IMR-90 (cell line): ENCODE results near the gene JPH3. TPM values are rescaled to one million over a fixed set of nuclear protein-coding genes. Genes with fewer than 3 reads are reported as not detected.

Experiments
- ATAC-seq: fragments of 200-7000 bp; cut with Tn5 transposase; 2 replicates; pipeline ENCODE4 v1.9.1; 2020; ENCODE audit warnings: low read depth, mild to moderate bottlenecking, moderate library complexity
- BruUV-seq: library from RNA; stranded (reverse); fragments of 400-500 nt; replicated peaks from 2 replicates; lab custom pipeline; 2021; lab: Mats Ljungman, UMichigan
- CTCF ChIA-PET: fragments of 300-600 bp; formaldehyde crosslinking; extraction: SDS; loops from one replicate; lab custom pipeline; 2021; ENCODE audit warnings: antibody characterized with exemption; lab: Yijun Ruan, JAX
- POLR2A ChIA-PET: fragments of 300-600 bp; sonication (Branson Sonifier 250); formaldehyde crosslinking; loops from one replicate; lab custom pipeline; 2022; ENCODE audit warnings: antibody characterized with exemption; ENCODE audit not compliant: unreplicated experiment; lab: Charles Lee
- DNase-seq: peaks from one replicate; pipeline ENCODE4 v3.0.0; 2013
- H2AFZ ChIP-seq: replicated peaks from 2 replicates; pipeline ENCODE3; 2013; ENCODE audit warnings: low read length, mild to moderate bottlenecking; ENCODE audit not compliant: poor library complexity
- H2AK5ac ChIP-seq: 2 replicates; pipeline ENCODE4 v1.6.1; 2013; ENCODE audit warnings: low read depth, low read length, inconsistent platforms
- H2AK9ac ChIP-seq: replicated peaks from 2 replicates; pipeline ENCODE3; 2013; ENCODE audit warnings: mild to moderate bottlenecking, low read depth, low read length, moderate library complexity; ENCODE audit not compliant: poor library complexity
- H2BK120ac ChIP-seq: 2 replicates; pipeline ENCODE4 v1.6.1; 2013; ENCODE audit warnings: low read depth, low read length, inconsistent platforms
- H2BK15ac ChIP-seq: 3 replicates; pipeline ENCODE4 v1.6.1; 2013; ENCODE audit warnings: low read depth, low read length, inconsistent platforms
- H2BK20ac ChIP-seq: 2 replicates; pipeline ENCODE4 v1.6.1; 2013; ENCODE audit warnings: low read depth, mild to moderate bottlenecking, inconsistent platforms, low read length, moderate library complexity
- H2BK5ac ChIP-seq: 2 replicates; pipeline ENCODE4 v1.6.1; 2013; ENCODE audit warnings: mild to moderate bottlenecking, low read depth, low read length, inconsistent platforms; ENCODE audit not compliant: poor library complexity, severe bottlenecking
- H3K14ac ChIP-seq: replicated peaks from 2 replicates; pipeline ENCODE4 v1.6.1; 2013; ENCODE audit warnings: low read depth, low read length, inconsistent platforms
- H3K18ac ChIP-seq: 2 replicates; pipeline ENCODE4 v1.6.1; 2013; ENCODE audit warnings: low read depth, low read length, control low read depth
- H3K23ac ChIP-seq: 2 replicates; pipeline ENCODE4 v1.6.1; 2013; ENCODE audit warnings: low read depth, low read length, inconsistent platforms
- H3K27ac ChIP-seq: 2 replicates; pipeline ENCODE4 v1.5.1; 2013; ENCODE audit warnings: mild to moderate bottlenecking, control low read depth, low read length; ENCODE audit not compliant: insufficient read depth
- H3K27me3 ChIP-seq: 2 replicates; pipeline ENCODE4 v1.6.1; 2013; ENCODE audit warnings: low read length; ENCODE audit not compliant: control insufficient read depth, insufficient read depth
- H3K36me3 ChIP-seq: 2 replicates; pipeline ENCODE4 v1.6.1; 2013; ENCODE audit warnings: low read length, mixed read lengths; ENCODE audit not compliant: control insufficient read depth, insufficient read depth
- H3K4ac ChIP-seq: 2 replicates; pipeline ENCODE4 v1.6.1; 2013; ENCODE audit warnings: low read depth, low read length, inconsistent platforms
- H3K4me1 ChIP-seq: 2 replicates; pipeline ENCODE4 v1.6.1; 2013; ENCODE audit warnings: low read length, mixed read lengths; ENCODE audit not compliant: control insufficient read depth, insufficient read depth
- H3K4me2 ChIP-seq: 2 replicates; pipeline ENCODE4 v1.6.1; 2013; ENCODE audit warnings: low read depth, mild to moderate bottlenecking, control low read depth, low read length, moderate library complexity
- H3K4me3 ChIP-seq: 2 replicates; pipeline ENCODE4 v1.5.1; 2013; ENCODE audit warnings: low read depth, mild to moderate bottlenecking, control low read depth, low read length, moderate library complexity; ENCODE audit not compliant: insufficient read depth
- H3K56ac ChIP-seq: 2 replicates; pipeline ENCODE4 v1.6.1; 2013; ENCODE audit warnings: low read length, inconsistent platforms; ENCODE audit not compliant: insufficient read depth; ENCODE audit errors: extremely low read depth
- H3K79me1 ChIP-seq, 2 experiments: 2 replicates each; pipeline ENCODE4 v1.6.1; 2013; ENCODE audit warnings: low read length in 2 of 2, inconsistent platforms in 1 of 2, low read depth in 1 of 2
- H3K9ac ChIP-seq: 2 replicates; pipeline ENCODE4 v1.6.1; 2013; ENCODE audit warnings: low read depth, low read length, control low read depth
- H3K9me1 ChIP-seq: 2 replicates; pipeline ENCODE4 v1.6.1; 2013; ENCODE audit warnings: low read length, inconsistent platforms; ENCODE audit not compliant: insufficient read depth
- H3K9me3 ChIP-seq: 2 replicates; pipeline ENCODE4 v1.6.1; 2013; ENCODE audit warnings: low read length; ENCODE audit not compliant: control insufficient read depth, insufficient read depth
- H4K20me1 ChIP-seq: 2 replicates; pipeline ENCODE4 v1.6.1; 2013; ENCODE audit warnings: low read length, inconsistent platforms; ENCODE audit not compliant: insufficient read depth
- H4K5ac ChIP-seq: 2 replicates; pipeline ENCODE4 v1.6.1; 2013; ENCODE audit warnings: mild to moderate bottlenecking, low read depth, low read length, control low read depth
- H4K8ac ChIP-seq, 2 experiments: 2 replicates each; pipeline ENCODE4 v1.6.1; 2013; ENCODE audit warnings: low read depth in 2 of 2, low read length in 2 of 2, control low read depth in 1 of 2, inconsistent platforms in 1 of 2
- H4K91ac ChIP-seq: 2 replicates; pipeline ENCODE4 v1.6.1; 2013; ENCODE audit warnings: low read depth, low read length, inconsistent platforms; ENCODE audit not compliant: insufficient read depth
- BHLHE40 ChIP-seq: fragments of 150-350 bp; IDR thresholded peaks from 2 replicates; pipeline ENCODE4 v1.6.1; 2016; ENCODE audit warnings: mild to moderate bottlenecking, low read depth, low read length
- CEBPB ChIP-seq: IDR thresholded peaks from 2 replicates; pipeline ENCODE4 v1.6.1; 2012; ENCODE audit warnings: low read depth, low read length, improper control_type of control experiment
- CHD1 ChIP-seq: IDR thresholded peaks from 2 replicates; pipeline ENCODE4 v1.6.1; 2012; ENCODE audit warnings: low read depth, low read length, improper control_type of control experiment
- CTCF ChIP-seq: conservative IDR thresholded peaks from 2 replicates; pipeline ENCODE4 v1.5.1; 2012; ENCODE audit warnings: mild to moderate bottlenecking, low read depth, low read length, improper control_type of control experiment
- ELK1 ChIP-seq: fragments of 150-350 bp; IDR thresholded peaks from 2 replicates; pipeline ENCODE4 v1.6.1; 2016; ENCODE audit warnings: low read depth, mild to moderate bottlenecking, low read length, moderate library complexity, borderline replicate concordance
- FOS ChIP-seq: fragments of 150-350 bp; IDR thresholded peaks from 2 replicates; pipeline ENCODE4 v1.6.1; 2016; ENCODE audit warnings: low read depth, low read length
- MAFK ChIP-seq: IDR thresholded peaks from 2 replicates; pipeline ENCODE4 v1.6.1; 2012; ENCODE audit warnings: low read depth, low read length, improper control_type of control experiment
- MAZ ChIP-seq: IDR thresholded peaks from 2 replicates; pipeline ENCODE4 v1.6.1; 2012; ENCODE audit warnings: low read depth, mild to moderate bottlenecking, low read length, improper control_type of control experiment, moderate library complexity, borderline replicate concordance
- MXI1 ChIP-seq: IDR thresholded peaks from 2 replicates; pipeline ENCODE4 v1.6.1; 2012; ENCODE audit warnings: low read depth, mild to moderate bottlenecking, low read length, moderate library complexity, borderline replicate concordance
- POLR2A ChIP-seq: IDR thresholded peaks from 2 replicates; pipeline ENCODE4 v1.6.1; 2012; ENCODE audit warnings: mild to moderate bottlenecking, low read depth, low read length
- RAD21 ChIP-seq: IDR thresholded peaks from 2 replicates; pipeline ENCODE4 v1.6.1; 2012; ENCODE audit warnings: low read length, improper control_type of control experiment
- RCOR1 ChIP-seq: IDR thresholded peaks from 2 replicates; pipeline ENCODE4 v1.6.1; 2012; ENCODE audit warnings: mild to moderate bottlenecking, low read length, improper control_type of control experiment; ENCODE audit not compliant: insufficient replicate concordance
- RFX5 ChIP-seq: IDR thresholded peaks from 2 replicates; pipeline ENCODE4 v1.8.0; 2012; ENCODE audit warnings: low read depth, mild to moderate bottlenecking, low read length, moderate library complexity
- SMC3 ChIP-seq: fragments of 150-350 bp; IDR thresholded peaks from 2 replicates; pipeline ENCODE4 v1.6.1; 2016; ENCODE audit warnings: low read depth, mild to moderate bottlenecking, antibody characterized with exemption, low read length, moderate library complexity
- USF2 ChIP-seq: fragments of 150-350 bp; IDR thresholded peaks from 2 replicates; pipeline ENCODE4 v1.6.1; 2017; ENCODE audit warnings: mild to moderate bottlenecking, antibody characterized with exemption, low read length, low read depth
- WGBS, 2 experiments: methylation state at CpG; one replicate each; pipeline versions ENCODE4 v1.1.5 to v1.1.7; 2013; ENCODE audit warnings: missing lambda C conversion rate in 2 of 2; ENCODE audit not compliant: insufficient read length in 1 of 2; ENCODE audit errors: extremely low coverage in 2 of 2; 5-methylcytosine and 5-hydroxymethylcytosine counted together
- dilution Hi-C: fragments of 300-500 bp; cut with HindIII; formaldehyde crosslinking; loops from one replicate; pipeline ENCODE4 v1.14.3; 2018; ENCODE audit warnings: low sequenced_read_pairs; ENCODE audit not compliant: unreplicated experiment
- in situ Hi-C: fragments of 300-500 bp; cut with MboI; formaldehyde crosslinking; loops from 3 replicates; pipeline ENCODE4 v1.14.3; 2019; ENCODE audit warnings: low sequenced_read_pairs, inconsistent platforms, mixed read lengths
- intact Hi-C: fragments of 100-400 bp; cut with micrococcal nuclease; formaldehyde crosslinking; loops from 2 replicates; pipeline ENCODE4 v1.10.0; 2022
- polyA plus RNA-seq, 3 experiments: library from polyadenylated mRNA; depleted of rRNA; stranded (reverse); fragments of >200 nt; gene quantifications; 2 replicates each; pipeline ENCODE4 v1.2.3, GENCODE V29; 2012; ENCODE audit warnings: low replicate concordance in 1 of 3
- total RNA-seq: library from RNA; depleted of rRNA; stranded (reverse); fragments of >200 nt; gene quantifications from 2 replicates; pipeline ENCODE4 v1.2.3, GENCODE V29; 2012

The JPH3 gene
- total and polyA plus RNA-seq, 2 of the 4 experiments (the other 2 are of a cell fraction): 0.03 TPM; not detected in 1

GRCh38 chr16:87744750-87745514 lies 142.6 kb downstream of the JPH3 start:
- H3K23ac ChIP-seq: no peak overlapping the region
- no TSS peak for BruUV-seq
- no peak overlapping the region for H3K4me3 ChIP-seq
- H3K9me3 ChIP-seq: no peaks in the 10 kb centered on the region
- H3K36me3 ChIP-seq: peaks cover 40% of the 10 kb centered on the region
- H3K56ac ChIP-seq: no peak overlapping the region
- H3K18ac ChIP-seq: no peak overlapping the region
- dilution Hi-C loops: no loop called here
- intact Hi-C loops: no loop called here
- no peak overlapping the region for H3K4ac ChIP-seq
- H4K91ac ChIP-seq: no peak overlapping the region
- H3K9ac ChIP-seq: no peak overlapping the region
- in situ Hi-C loops: no loop called here
- no peak overlapping the region for H2BK15ac ChIP-seq
- no peak overlapping the region for H2BK5ac ChIP-seq
- no peak overlapping the region for H4K8ac ChIP-seq
- H2BK20ac ChIP-seq: no peak overlapping the region
- H3K27ac ChIP-seq: no peak overlapping the region
- peaks cover 11 to 33% of the 10 kb centered on the region in 2 experiments; a peak in 3 of 4 replicates for H3K79me1 ChIP-seq
- no peak overlapping the region for H2AK9ac ChIP-seq
- H3K14ac ChIP-seq: no peak overlapping the region
- 96% methylated on average over 16 of the region's 25 CpGs; no CpG with 5 or more reads in 1 of the 2 experiments for WGBS, 2 experiments
- H3K4me2 ChIP-seq: no peak overlapping the region
- ATAC-seq: no peak
- no peaks in the 10 kb centered on the region for H3K4me1 ChIP-seq
- H2BK120ac ChIP-seq: no peak overlapping the region
- no peak overlapping the region for H4K5ac ChIP-seq
- peaks cover 9% of the 10 kb centered on the region; the same call in 1 of the 2 replicates for H3K9me1 ChIP-seq
- ChIA-PET CTCF (interaction anchor here (0.6 to 0.7 kb wide), 2 partner anchors 102 to 807 kb away, joined by 3 to 6 read pairs; no protein-coding TSS in a partner anchor), POLR2A (no interaction called here)
- no peak overlapping the region for H2AFZ ChIP-seq
- no peak for DNase-seq
- H3K27me3 ChIP-seq: no peaks in the 10 kb centered on the region
- H2AK5ac ChIP-seq: no peak overlapping the region
- H4K20me1 ChIP-seq: peaks cover 4% of the 10 kb centered on the region; the same call in 1 of the 2 replicates
- no peak for TF ChIP-seq BHLHE40
- no peak for TF ChIP-seq RCOR1
- TF ChIP-seq SMC3: no peak
- no peak for TF ChIP-seq MAFK
- no peak for TF ChIP-seq USF2
- TF ChIP-seq POLR2A: no peak
- no peak for TF ChIP-seq CHD1
- TF ChIP-seq RFX5: no peak
- no peak for TF ChIP-seq ELK1
- no peak for TF ChIP-seq MAZ
- TF ChIP-seq CEBPB: no peak
- no peak for TF ChIP-seq FOS
- no peak for TF ChIP-seq CTCF
- TF ChIP-seq RAD21: no peak
- no peak for TF ChIP-seq MXI1
